Measurements from ENCODE around the gene AUTS2.

DNA sequence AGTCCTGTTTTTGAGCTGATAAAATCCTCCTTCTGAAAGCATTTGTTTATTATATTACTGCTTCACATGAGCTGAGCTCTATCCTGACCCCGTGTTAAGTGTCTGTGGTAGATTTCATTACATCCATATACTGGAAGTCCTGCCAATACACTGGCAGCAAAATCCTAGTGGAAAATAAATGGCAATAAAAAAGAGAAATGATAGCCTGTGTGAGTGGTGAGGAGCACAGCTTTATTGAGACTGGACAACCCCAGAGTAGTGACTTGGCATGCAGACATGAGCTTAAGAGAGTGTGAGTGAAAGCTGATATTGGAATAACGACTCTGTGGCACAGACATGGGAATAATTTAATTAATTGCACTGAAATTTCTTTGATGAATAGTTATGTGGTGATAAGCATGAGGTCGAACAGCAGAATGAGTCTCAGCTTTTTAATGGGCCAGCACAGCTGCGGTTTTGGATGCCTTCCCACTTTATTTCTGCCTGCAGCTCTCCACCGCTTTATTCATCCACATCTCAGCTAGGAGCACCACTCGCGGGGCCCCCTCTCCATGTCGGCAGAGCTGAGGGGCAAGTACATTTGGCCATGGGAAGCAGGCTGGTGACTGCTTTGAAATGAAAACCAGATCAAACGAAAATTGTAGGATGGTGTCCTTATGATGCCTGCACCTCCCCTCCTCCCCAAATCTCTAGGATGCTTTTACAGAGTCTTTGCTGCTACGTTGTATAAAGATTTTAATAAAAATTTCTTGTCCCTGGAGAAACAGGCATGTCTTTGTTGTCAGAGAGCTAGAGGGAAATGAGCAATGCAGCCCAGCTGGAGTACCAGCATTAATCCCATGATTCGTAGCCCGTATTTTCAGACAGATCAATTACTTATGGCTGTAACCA lies 494.3 kb downstream of the AUTS2 start:
- no peak for TF ChIP-seq ETV5 (CRISPR knock-in tag; IDR thresholded peaks at IDR 0.05; ENCODE audit: low read depth)
- TF ChIP-seq FOXK2 (conservative IDR thresholded peaks at IDR 0.05 in 1 of 2, IDR thresholded peaks at IDR 0.05 in 1 of 2; ENCODE audit: low read depth in 2 of 2): no peak
- TF ChIP-seq, protein P1, sequence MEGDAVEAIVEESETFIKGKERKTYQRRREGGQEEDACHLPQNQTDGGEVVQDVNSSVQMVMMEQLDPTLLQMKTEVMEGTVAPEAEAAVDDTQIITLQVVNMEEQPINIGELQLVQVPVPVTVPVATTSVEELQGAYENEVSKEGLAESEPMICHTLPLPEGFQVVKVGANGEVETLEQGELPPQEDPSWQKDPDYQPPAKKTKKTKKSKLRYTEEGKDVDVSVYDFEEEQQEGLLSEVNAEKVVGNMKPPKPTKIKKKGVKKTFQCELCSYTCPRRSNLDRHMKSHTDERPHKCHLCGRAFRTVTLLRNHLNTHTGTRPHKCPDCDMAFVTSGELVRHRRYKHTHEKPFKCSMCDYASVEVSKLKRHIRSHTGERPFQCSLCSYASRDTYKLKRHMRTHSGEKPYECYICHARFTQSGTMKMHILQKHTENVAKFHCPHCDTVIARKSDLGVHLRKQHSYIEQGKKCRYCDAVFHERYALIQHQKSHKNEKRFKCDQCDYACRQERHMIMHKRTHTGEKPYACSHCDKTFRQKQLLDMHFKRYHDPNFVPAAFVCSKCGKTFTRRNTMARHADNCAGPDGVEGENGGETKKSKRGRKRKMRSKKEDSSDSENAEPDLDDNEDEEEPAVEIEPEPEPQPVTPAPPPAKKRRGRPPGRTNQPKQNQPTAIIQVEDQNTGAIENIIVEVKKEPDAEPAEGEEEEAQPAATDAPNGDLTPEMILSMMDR (IDR thresholded peaks at IDR 0.05 in 2 of 3, conservative IDR thresholded peaks at IDR 0.05 in 1 of 3; ENCODE audit: insufficient read depth in 2 of 3, low read depth in 1 of 3, low read length in 3 of 3): no peak
- TF ChIP-seq CREM (IDR thresholded peaks at IDR 0.05; ENCODE audit: low read depth): no peak
